HepG2 (cell line): ENCODE results near the gene MON1A. TPM values are rescaled to one million over a fixed set of nuclear protein-coding genes. Genes with fewer than 3 reads are reported as not detected.

Source experiments
- ETS1 ChIP-seq: sonication (generic); formaldehyde crosslinking; IDR thresholded peaks from 2 replicates; pipeline ENCODE4 v1.4.0; 2020; ENCODE audit warnings: missing genetic modification reagents
- FOSL1 ChIP-seq: sonication (generic); formaldehyde crosslinking; IDR thresholded peaks from 2 replicates; pipeline ENCODE4 v1.9.0; 2021; ENCODE audit warnings: missing genetic modification reagents, borderline replicate concordance
- FOXJ3 ChIP-seq: sonication (generic); formaldehyde crosslinking; IDR thresholded peaks from 2 replicates; pipeline ENCODE4 v1.4.0; 2020; ENCODE audit warnings: missing genetic modification reagents, mild to moderate bottlenecking, borderline replicate concordance
- PHF5A ChIP-seq: IDR thresholded peaks from one replicate; pipeline ENCODE4 v1.6.1; 2018; ENCODE audit warnings: low read depth, missing genetic modification reagents; ENCODE audit not compliant: unreplicated experiment
- ZNF205 ChIP-seq: IDR thresholded peaks from 2 replicates; pipeline ENCODE4 v1.6.1; 2018; ENCODE audit warnings: missing biosample characterization, missing genetic modification reagents
- ZNF569 ChIP-seq: sonication (generic); formaldehyde crosslinking; IDR thresholded peaks from 2 replicates; pipeline ENCODE4 v1.5.0; 2020; ENCODE audit warnings: mild to moderate bottlenecking, missing genetic modification reagents, moderate library complexity, borderline replicate concordance
- ZUFSP ChIP-seq: sonication (generic); formaldehyde crosslinking; IDR thresholded peaks from 2 replicates; pipeline ENCODE4 v1.9.0; 2021; ENCODE audit warnings: missing genetic modification reagents, mild to moderate bottlenecking, borderline replicate concordance
- polyA plus RNA-seq, 8 experiments: library from polyadenylated mRNA; depleted of rRNA in 3 of 8; stranded (reverse) in 7 of 8; unstranded in 1 of 8; fragments of >200 nt; fragmentation: Illumina TruSeq in 4 of 8; extraction: Trizol in 4 of 8; gene quantifications; 2 replicates each; pipeline versions ENCODE4 v1.2.1 to v1.2.3, GENCODE V29; 2011 to 2016; ENCODE audit warnings: low read depth in 4 of 8, missing spikeins in 1 of 8, mixed read lengths in 1 of 8; ENCODE audit not compliant: insufficient read depth in 1 of 8
- total RNA-seq, 5 experiments: library from RNA; depleted of rRNA; stranded (reverse); fragments of >200 nt; fragmentation: Illumina TruSeq; extraction: Trizol; gene quantifications; 2 replicates each; pipeline ENCODE4 v1.2.3, GENCODE V29; 2016; ENCODE audit warnings: low read depth in 1 of 5
- TF ChIP-seq, protein P1 (sequence below): IDR thresholded peaks from 2 replicates; pipeline ENCODE4 v1.6.1; 2016; ENCODE audit warnings: missing biosample characterization, missing genetic modification reagents, low read depth
- TF ChIP-seq, protein P2 (sequence below): sonication (generic); formaldehyde crosslinking; IDR thresholded peaks from 2 replicates; pipeline ENCODE4 v1.5.1; 2020; ENCODE audit warnings: missing genetic modification reagents, mild to moderate bottlenecking, borderline replicate concordance

The MON1A gene
- total and polyA plus RNA-seq, 2 of the 13 experiments (the other 11 are each of a cell fraction or from before 2014, with no cell fraction given), result 4.6 to 9.0 TPM

DNA sequence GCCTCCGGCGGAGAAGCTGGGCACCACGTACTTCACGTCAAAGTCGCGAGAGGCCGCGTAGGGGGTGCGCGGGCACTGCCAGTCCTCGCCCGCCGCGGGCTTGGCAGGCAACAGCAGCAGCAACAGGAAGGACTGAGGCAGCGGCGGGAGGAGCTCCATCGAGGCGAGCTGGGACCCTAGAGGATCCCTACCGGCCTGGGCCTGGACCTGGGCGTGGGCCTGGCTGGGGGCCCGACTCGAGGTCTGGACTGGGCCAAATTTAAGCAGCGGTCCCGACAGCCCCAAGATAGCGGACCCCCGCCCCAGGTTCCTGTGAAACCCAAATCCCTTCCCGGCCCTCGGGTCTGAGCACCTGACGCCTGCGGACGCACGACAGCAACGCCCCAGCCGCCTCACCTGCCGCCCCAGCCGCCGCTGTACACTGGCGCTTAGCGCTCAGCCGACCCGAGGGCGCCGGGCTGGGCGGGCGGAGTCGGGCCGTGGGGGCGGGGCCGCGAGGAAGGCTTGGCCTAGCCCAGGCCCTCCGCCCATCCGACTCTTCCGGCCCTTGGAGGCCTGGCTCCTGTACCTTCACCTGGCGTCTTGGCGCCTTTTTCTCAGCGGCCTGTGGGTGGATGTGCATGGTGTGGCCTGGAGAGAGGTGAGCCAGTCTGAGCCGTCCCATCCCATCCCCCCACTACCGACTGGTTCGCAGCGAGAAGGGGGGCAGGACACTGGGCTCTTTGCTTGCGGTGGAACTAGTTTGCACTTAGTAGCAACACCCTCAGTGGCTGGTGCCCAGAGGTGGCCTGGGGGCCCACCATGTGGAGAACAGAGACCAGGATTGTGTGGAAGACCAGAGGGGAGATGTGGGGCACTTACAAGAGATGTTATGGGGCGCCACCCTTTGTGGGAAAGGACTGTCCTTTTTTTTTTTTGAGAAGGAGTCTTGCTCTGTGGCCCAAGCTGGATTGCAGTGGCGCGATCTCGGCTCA, 25.9 kb downstream of the MON1A start, which contains the start of gene MST1R (continued):
- TF ChIP-seq ZNF569 (no peak), ZNF205 (CRISPR knock-in tag) (0 out of 2 replicates have a peak, but pooled peaks have one; percentile 28), ETS1 (CRISPR knock-in tag) (no peak), ZUFSP (CRISPR knock-in tag) (no peak), FOSL1 (CRISPR knock-in tag) (no peak), PHF5A (CRISPR knock-in tag) (no peak), FOXJ3 (CRISPR knock-in tag) (no peak)
- TF ChIP-seq, protein P1, sequence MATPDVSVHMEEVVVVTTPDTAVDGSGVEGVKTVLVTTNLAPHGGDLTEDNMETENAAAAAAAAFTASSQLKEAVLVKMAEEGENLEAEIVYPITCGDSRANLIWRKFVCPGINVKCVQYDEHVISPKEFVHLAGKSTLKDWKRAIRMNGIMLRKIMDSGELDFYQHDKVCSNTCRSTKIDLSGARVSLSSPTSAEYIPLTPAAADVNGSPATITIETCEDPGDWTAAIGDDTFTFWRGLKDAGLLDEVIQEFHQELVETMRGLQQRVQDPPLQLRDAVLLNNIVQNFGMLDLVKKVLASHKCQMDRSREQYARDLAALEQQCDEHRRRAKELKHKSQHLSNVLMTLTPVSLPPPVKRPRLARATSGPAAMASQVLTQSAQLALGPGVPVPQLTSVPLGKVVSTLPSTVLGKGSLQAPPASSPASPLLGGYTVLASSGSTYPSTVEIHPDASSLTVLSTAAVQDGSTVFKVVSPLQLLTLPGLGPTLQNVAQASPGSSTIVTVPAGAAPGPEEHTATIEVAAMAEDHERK (CRISPR knock-in tag), result no peak
- TF ChIP-seq, protein P2, sequence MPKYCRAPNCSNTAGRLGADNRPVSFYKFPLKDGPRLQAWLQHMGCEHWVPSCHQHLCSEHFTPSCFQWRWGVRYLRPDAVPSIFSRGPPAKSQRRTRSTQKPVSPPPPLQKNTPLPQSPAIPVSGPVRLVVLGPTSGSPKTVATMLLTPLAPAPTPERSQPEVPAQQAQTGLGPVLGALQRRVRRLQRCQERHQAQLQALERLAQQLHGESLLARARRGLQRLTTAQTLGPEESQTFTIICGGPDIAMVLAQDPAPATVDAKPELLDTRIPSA (CRISPR knock-in tag), result 0 out of 2 replicates have a peak, but pooled peaks have one; percentile 49
